ENCODE results near the gene TECTA. TPM values are rescaled to one million over a fixed set of nuclear protein-coding genes. Genes with fewer than 3 reads are reported as not detected.

Gene TECTA
- polyA plus RNA-seq, 1 donor from 2014 or later = 3.3 TPM

GRCh38 chr11:121068787-121069186 is 32.3 kb upstream of the TECTA start:
- Histone ChIP-seq H3K27ac (ENCODE audit: low read length) (no peak overlapping the region), H3K9ac (ENCODE audit: low read length) (no peak overlapping the region), H3K9me3 (ENCODE audit: low read length) (no peaks in the 10 kb centered on the region), H3K79me2 (replicated peaks; ENCODE audit: insufficient read depth, low read length) (no peaks in the 10 kb centered on the region), H2AFZ (ENCODE audit: low read depth, low read length) (no peak overlapping the region), H3K36me3 (ENCODE audit: insufficient read depth, low read length) (no peaks in the 10 kb centered on the region), H3K4me2 (ENCODE audit: low read length) (no peak overlapping the region), H3F3A (ENCODE audit: insufficient read depth, low read length, poor library complexity, severe bottlenecking) (no peaks in the 10 kb centered on the region), H3K4me3 (ENCODE audit: low read length) (no peak overlapping the region), H3K27me3 (ENCODE audit: insufficient read depth, low read depth, low read length) (no peaks in the 10 kb centered on the region), H4K20me1 (ENCODE audit: insufficient read depth) (no peaks in the 10 kb centered on the region), H3K9me2 (ENCODE audit: insufficient read depth, low read length) (no peaks in the 10 kb centered on the region)
- TF ChIP-seq TAF1 (IDR thresholded peaks at IDR 0.05; ENCODE audit: low read depth) (no peak), RAD21 (conservative IDR thresholded peaks at IDR 0.05) (no peak), POLR2AphosphoS5 (IDR thresholded peaks at IDR 0.05) (no peak), EP300 (conservative IDR thresholded peaks at IDR 0.05; ENCODE audit: poor library complexity, severe bottlenecking) (no peak), EZH2 (IDR thresholded peaks at IDR 0.05; ENCODE audit: borderline replicate concordance, insufficient read depth, low read length, poor library complexity, severe bottlenecking) (no peak), SMC3 (conservative IDR thresholded peaks at IDR 0.05; ENCODE audit: poor library complexity) (no peak), CTCF (IDR thresholded peaks at IDR 0.05; ENCODE audit: poor library complexity, severe bottlenecking) (no peak), MXI1 (conservative IDR thresholded peaks at IDR 0.05; ENCODE audit: poor library complexity, severe bottlenecking) (no peak), REST (IDR thresholded peaks at IDR 0.05; ENCODE audit: borderline replicate concordance) (no peak)

GRCh38 chr11:121070951-121071845 is 29.8 kb upstream of the TECTA start:
- no peaks in the 10 kb centered on the region for H3K79me2 ChIP-seq (replicated peaks; ENCODE audit: insufficient read depth, low read length)
- H2AFZ ChIP-seq (ENCODE audit: low read depth, low read length) = no peak overlapping the region
- no peaks in the 10 kb centered on the region for H3K9me2 ChIP-seq (ENCODE audit: insufficient read depth, low read length)
- no peak overlapping the region for H3K4me3 ChIP-seq (ENCODE audit: low read length)
- no peaks in the 10 kb centered on the region for H3K9me3 ChIP-seq (ENCODE audit: low read length)
- no peak for TF ChIP-seq EP300 (conservative IDR thresholded peaks at IDR 0.05; ENCODE audit: poor library complexity, severe bottlenecking)
- TF ChIP-seq RAD21 (conservative IDR thresholded peaks at IDR 0.05) = no peak
- no peak for TF ChIP-seq POLR2AphosphoS5 (IDR thresholded peaks at IDR 0.05)
- no peak overlapping the region for H3K4me2 ChIP-seq (ENCODE audit: low read length)
- peaks cover 5% of the 10 kb centered on the region for H3K36me3 ChIP-seq (ENCODE audit: insufficient read depth, low read length)
- no peak overlapping the region for H3K27ac ChIP-seq (ENCODE audit: low read length)
- H4K20me1 ChIP-seq (ENCODE audit: insufficient read depth) = no peaks in the 10 kb centered on the region
- H3F3A ChIP-seq (ENCODE audit: insufficient read depth, low read length, poor library complexity, severe bottlenecking) = no peaks in the 10 kb centered on the region
- H3K9ac ChIP-seq (ENCODE audit: low read length) = no peak overlapping the region
- H3K27me3 ChIP-seq (ENCODE audit: insufficient read depth, low read depth, low read length) = no peaks in the 10 kb centered on the region
